GM18499 (cell line): ENCODE results near the gene COL4A2.

ENCODE experiments used
- ATAC-seq: cut with Tn5 transposase; IDR thresholded peaks from one replicate; pipeline ENCODE4 v1.9.1; 2021; ENCODE audit warnings: moderate number of reproducible peaks; ENCODE audit not compliant: insufficient read depth, unreplicated experiment

The COL4A2 gene

GRCh38 chr13:110501188-110501587 is 194.1 kb downstream of the COL4A2 start:
- ATAC-seq: no peak

GRCh38 chr13:110503037-110503901 is 196.2 kb downstream of the COL4A2 start:
- no peak for ATAC-seq

GRCh38 chr13:110503979-110504499 is 197.0 kb downstream of the COL4A2 start:
- ATAC-seq: no peak

- no peak for ATAC-seq
Observed at GRCh38 chr13:110505594-110505993, 198.5 kb downstream of the COL4A2 start.

GRCh38 chr13:110506396-110506795 is 199.3 kb downstream of the COL4A2 start:
- no peak for ATAC-seq

- ATAC-seq: no peak
Observed at GRCh38 chr13:110506859-110507566, 199.9 kb downstream of the COL4A2 start.

GRCh38 chr13:110507678-110508381 is 200.7 kb downstream of the COL4A2 start:
- no peak for ATAC-seq

- no peak for ATAC-seq
Observed at GRCh38 chr13:110509478-110509926, 202.4 kb downstream of the COL4A2 start.

- peak; percentile 49 for ATAC-seq
Observed at GRCh38 chr13:110509971-110510786, 203.1 kb downstream of the COL4A2 start.

- ATAC-seq: no peak
Observed at GRCh38 chr13:110511509-110512181, 204.6 kb downstream of the COL4A2 start.

- ATAC-seq: no peak
Observed at GRCh38 chr13:110512198-110512740, 205.2 kb downstream of the COL4A2 start.

GRCh38 chr13:110516500-110516899 is 209.4 kb downstream of the COL4A2 start:
- no peak for ATAC-seq

- no peak for ATAC-seq
Observed at GRCh38 chr13:110517505-110518225, 210.6 kb downstream of the COL4A2 start.

- ATAC-seq: no peak
Observed at GRCh38 chr13:110518226-110518525, 211.1 kb downstream of the COL4A2 start.

- no peak for ATAC-seq
Observed at GRCh38 chr13:110518571-110518970, 211.5 kb downstream of the COL4A2 start.

GRCh38 chr13:110519046-110519445 is 212.0 kb downstream of the COL4A2 start:
- ATAC-seq: no peak

GRCh38 chr13:110519506-110519905 is 212.4 kb downstream of the COL4A2 start:
- no peak for ATAC-seq

- ATAC-seq: no peak
Observed at GRCh38 chr13:110520431-110521295, 213.6 kb downstream of the COL4A2 start.
